Gastroesophageal sphincter (tissue), 3 donors: ENCODE measurements around the gene KLHL40.

Experiments
- POLR2A ChIP-seq, 2 donors: fragments of 450-650 bp; IDR thresholded peaks; one replicate each; pipeline ENCODE4 v1.6.1; 2017; ENCODE audit warnings: antibody characterized with exemption in 2 of 2, mild to moderate bottlenecking in 2 of 2, moderate library complexity in 1 of 2
- TF ChIP-seq, protein P1 (sequence below), 4 experiments: fragments of 200-600 bp in 2 of 4; fragments of 450-650 bp in 2 of 4; sonication (generic) in 1 of 4; IDR thresholded peaks; one replicate each; pipeline ENCODE4 v1.5.1; 2017 to 2019; ENCODE audit warnings: antibody characterized with exemption in 4 of 4, mild to moderate bottlenecking in 2 of 4, moderate library complexity in 2 of 4

DNA sequence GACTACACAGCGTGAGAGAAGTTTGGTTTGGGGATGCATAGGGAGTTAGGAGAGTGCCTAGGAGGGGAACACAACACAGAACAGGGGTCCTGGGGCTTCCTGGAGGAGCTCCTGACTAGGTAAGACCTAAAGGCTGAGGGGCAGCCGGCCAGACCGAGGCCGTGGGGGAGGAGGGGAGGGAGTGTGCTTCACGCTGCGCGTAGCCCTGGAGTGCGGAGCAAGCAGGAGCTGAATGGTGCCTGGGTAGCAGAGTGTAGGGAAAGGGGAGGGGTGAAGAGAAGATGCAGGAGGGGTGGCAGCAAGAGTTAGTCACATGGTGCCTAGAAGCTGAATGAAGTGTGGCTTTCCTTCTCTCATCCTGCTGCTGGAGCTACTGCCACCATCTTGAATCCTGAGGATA lies 49.7 kb downstream of the KLHL40 start:
- TF ChIP-seq, protein P1, sequence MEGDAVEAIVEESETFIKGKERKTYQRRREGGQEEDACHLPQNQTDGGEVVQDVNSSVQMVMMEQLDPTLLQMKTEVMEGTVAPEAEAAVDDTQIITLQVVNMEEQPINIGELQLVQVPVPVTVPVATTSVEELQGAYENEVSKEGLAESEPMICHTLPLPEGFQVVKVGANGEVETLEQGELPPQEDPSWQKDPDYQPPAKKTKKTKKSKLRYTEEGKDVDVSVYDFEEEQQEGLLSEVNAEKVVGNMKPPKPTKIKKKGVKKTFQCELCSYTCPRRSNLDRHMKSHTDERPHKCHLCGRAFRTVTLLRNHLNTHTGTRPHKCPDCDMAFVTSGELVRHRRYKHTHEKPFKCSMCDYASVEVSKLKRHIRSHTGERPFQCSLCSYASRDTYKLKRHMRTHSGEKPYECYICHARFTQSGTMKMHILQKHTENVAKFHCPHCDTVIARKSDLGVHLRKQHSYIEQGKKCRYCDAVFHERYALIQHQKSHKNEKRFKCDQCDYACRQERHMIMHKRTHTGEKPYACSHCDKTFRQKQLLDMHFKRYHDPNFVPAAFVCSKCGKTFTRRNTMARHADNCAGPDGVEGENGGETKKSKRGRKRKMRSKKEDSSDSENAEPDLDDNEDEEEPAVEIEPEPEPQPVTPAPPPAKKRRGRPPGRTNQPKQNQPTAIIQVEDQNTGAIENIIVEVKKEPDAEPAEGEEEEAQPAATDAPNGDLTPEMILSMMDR (IDR thresholded peaks at IDR 0.05), result no peak
- no peak for TF ChIP-seq POLR2A (IDR thresholded peaks at IDR 0.05)
